ENCODE results near the gene RAD18. TPM values are rescaled to one million over a fixed set of nuclear protein-coding genes. Genes with fewer than 3 reads are reported as not detected.

The RAD18 gene
- polyA plus RNA-seq, 1 experiment, result 10.7 TPM

DNA sequence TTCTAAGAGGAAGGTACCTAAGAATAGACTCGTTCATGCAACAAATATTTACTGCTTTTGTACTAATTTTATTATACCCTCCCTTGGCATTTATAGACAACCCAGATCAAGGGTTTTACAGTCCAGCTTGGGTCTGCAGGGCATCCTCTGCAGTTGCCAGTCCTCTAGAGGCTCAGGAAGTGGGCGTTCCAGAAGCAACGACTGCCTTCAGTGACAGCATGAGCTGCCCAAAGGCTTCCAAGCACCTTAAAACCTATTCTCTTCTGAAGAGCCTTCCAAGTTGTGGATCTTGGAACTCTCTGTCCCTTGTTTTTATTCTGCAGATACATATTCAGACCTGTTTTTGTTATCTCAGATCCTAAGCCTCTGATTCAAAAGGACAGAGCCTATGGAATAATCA, 95.6 kb downstream of the RAD18 start:
- no peaks in the 10 kb centered on the region for H3K27me3 ChIP-seq (ENCODE audit: control insufficient read depth, insufficient read depth, low read length)
- DNase-seq (ENCODE audit: low read depth, low spot score), result no peak
- POLR2A ChIA-PET, result no interaction called here
- H3K9me3 ChIP-seq (ENCODE audit: control insufficient read depth, insufficient read depth, low read length), result peaks cover 13% of the 10 kb centered on the region
- TF ChIP-seq, protein P1, sequence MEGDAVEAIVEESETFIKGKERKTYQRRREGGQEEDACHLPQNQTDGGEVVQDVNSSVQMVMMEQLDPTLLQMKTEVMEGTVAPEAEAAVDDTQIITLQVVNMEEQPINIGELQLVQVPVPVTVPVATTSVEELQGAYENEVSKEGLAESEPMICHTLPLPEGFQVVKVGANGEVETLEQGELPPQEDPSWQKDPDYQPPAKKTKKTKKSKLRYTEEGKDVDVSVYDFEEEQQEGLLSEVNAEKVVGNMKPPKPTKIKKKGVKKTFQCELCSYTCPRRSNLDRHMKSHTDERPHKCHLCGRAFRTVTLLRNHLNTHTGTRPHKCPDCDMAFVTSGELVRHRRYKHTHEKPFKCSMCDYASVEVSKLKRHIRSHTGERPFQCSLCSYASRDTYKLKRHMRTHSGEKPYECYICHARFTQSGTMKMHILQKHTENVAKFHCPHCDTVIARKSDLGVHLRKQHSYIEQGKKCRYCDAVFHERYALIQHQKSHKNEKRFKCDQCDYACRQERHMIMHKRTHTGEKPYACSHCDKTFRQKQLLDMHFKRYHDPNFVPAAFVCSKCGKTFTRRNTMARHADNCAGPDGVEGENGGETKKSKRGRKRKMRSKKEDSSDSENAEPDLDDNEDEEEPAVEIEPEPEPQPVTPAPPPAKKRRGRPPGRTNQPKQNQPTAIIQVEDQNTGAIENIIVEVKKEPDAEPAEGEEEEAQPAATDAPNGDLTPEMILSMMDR (IDR thresholded peaks at IDR 0.05; ENCODE audit: low read depth, low read length), result no peak
- CTCF ChIA-PET, result interaction anchor here (0.6 to 3.1 kb wide), 3 partner anchors 22 to 98 kb away, joined by 3 to 20 read pairs (median 7); partner anchors contain the start of gene OXTR
- H3K27ac ChIP-seq (ENCODE audit: low read depth, low read length), result no peak overlapping the region
- no peak overlapping the region for H3K4me3 ChIP-seq (ENCODE audit: low read depth, low read length)

DNA sequence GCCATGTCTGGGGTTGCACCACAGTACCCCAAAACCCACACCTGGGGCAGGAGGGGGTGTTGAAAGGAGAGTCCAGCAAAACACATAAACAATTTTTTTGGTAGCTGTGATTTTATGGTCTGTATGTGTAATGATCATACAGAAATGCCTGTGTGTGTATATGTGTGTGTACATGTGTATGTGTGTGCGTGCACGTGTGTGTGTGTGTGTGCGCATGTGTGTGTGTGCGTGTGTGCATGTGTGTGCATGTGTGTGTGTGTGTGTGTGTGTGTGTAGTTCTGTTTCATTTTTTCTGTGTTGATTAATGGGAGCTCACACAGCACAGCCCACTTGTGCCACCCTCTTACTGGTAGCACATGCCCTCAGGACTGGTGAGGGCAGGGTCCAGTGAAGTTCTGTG, 97.6 kb downstream of the RAD18 start:
- Histone ChIP-seq H3K27me3 (ENCODE audit: control insufficient read depth, insufficient read depth, low read length) (no peaks in the 10 kb centered on the region), H3K4me3 (ENCODE audit: low read depth, low read length) (no peak overlapping the region), H3K27ac (ENCODE audit: low read depth, low read length) (no peak overlapping the region), H3K9me3 (ENCODE audit: control insufficient read depth, insufficient read depth, low read length) (peaks cover 11% of the 10 kb centered on the region)
- POLR2A ChIA-PET, result no interaction called here
- no peak for DNase-seq (ENCODE audit: low read depth, low spot score)
- TF ChIP-seq, protein P1 (IDR thresholded peaks at IDR 0.05; ENCODE audit: low read depth, low read length), result no peak
- CTCF ChIA-PET, result interaction anchor here (0.6 to 1.0 kb wide), 2 partner anchors 13 to 1269 kb away, joined by 3 read pairs; no protein-coding TSS in a partner anchor

DNA sequence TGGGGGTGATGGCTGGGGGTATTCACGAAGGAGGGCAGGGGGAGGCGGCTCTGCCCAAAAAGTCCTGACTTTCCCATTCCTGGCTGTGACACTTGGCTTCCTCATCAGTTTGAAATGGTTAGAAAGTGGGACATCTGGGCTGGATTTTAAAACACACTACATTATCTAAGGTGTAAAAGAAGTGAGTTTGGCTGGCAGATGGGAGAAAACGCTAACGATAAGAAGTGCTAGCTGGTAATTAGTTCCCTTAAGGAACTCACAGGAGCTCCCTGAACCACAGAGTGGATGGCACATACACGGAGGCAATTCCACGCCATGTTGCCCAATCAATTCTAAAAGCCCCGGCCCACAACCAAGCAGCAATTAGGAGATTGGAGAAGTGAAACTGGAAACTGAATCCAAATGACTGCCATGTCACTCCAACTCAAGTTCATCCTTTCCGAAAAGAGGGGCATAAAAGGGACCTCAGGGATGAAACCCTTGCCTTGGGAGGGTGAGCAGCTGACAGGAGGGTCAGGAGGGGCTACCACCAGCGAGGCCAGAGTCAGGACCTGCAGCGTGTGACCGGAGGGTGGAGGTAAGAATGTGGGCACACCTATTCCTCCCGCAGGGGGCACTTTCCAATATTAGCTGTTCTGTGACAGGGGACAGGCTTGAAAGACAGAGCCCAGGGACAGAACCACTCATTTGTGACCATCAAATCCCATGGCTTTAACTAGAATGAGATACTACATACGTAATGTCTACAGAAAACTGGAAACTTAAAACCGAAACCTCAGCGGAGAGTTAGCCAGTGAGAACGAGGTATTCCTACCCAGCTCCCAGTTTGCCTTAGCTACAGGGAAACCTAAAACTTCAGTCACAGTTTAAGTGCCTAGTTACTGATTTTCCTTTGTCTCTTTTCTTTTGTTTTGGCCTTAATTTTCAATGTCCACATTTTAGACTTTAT, 98.6 kb downstream of the RAD18 start:
- Histone ChIP-seq H3K9me3 (ENCODE audit: control insufficient read depth, insufficient read depth, low read length) (peaks cover 8% of the 10 kb centered on the region; the same call in 1 of the 2 replicates), H3K27me3 (ENCODE audit: control insufficient read depth, insufficient read depth, low read length) (no peaks in the 10 kb centered on the region), H3K27ac (ENCODE audit: low read depth, low read length) (no peak overlapping the region), H3K4me3 (ENCODE audit: low read depth, low read length) (no peak overlapping the region)
- TF ChIP-seq, protein P1 (IDR thresholded peaks at IDR 0.05; ENCODE audit: low read depth, low read length), result no peak
- CTCF ChIA-PET, result interaction anchor here (1.1 kb wide), 1 partner anchor 95 kb away, joined by 4 read pairs; the partner anchor contains the start of gene OXTR
- DNase-seq (ENCODE audit: low read depth, low spot score), result no peak
- POLR2A ChIA-PET, result no interaction called here

DNA sequence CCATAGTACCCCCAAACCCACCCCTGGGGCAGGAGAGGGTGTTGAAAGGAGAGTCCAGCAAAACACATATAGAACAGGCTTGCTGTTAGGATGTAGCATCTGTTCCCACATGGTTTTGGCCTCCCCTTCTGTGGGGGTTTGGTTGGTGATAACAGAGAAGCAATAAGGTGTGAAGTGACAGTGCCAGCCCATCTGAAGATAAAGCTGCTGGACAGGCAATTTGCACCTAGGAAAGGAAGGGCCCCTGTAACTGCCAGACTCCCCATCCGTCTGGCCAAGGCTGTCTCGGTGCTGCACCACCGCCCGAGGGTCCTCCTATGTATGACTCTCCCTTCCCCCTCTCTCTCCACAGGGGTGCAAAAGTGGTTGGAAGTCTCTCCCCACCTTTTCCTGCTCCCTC, 99.4 kb downstream of the RAD18 start:
- DNase-seq (ENCODE audit: low read depth, low spot score), result no peak
- POLR2A ChIA-PET, result no interaction called here
- TF ChIP-seq, protein P1 (IDR thresholded peaks at IDR 0.05; ENCODE audit: low read depth, low read length), result no peak
- CTCF ChIA-PET, result interaction anchor here (0.6 kb wide), 1 partner anchor 10 kb away, joined by 3 read pairs; no protein-coding TSS in a partner anchor
- Histone ChIP-seq H3K27me3 (ENCODE audit: control insufficient read depth, insufficient read depth, low read length) (no peaks in the 10 kb centered on the region), H3K27ac (ENCODE audit: low read depth, low read length) (no peak overlapping the region), H3K9me3 (ENCODE audit: control insufficient read depth, insufficient read depth, low read length) (peaks cover 8% of the 10 kb centered on the region; the same call in 1 of the 2 replicates), H3K4me3 (ENCODE audit: low read depth, low read length) (no peak overlapping the region)
